Measurements from ENCODE around the gene CD96. TPM values are rescaled to one million over a fixed set of nuclear protein-coding genes. Genes with fewer than 3 reads are reported as not detected.

CD96 gene
- total and polyA plus RNA-seq, 9 donors = 0.13 to 3.0 (median 0.72) TPM

GRCh38 chr3:111605493-111605892 is 63.5 kb downstream of the CD96 start:
- DNase-seq = no peak
- intact Hi-C loops (cut with DNase I) = no loop called here
- Histone ChIP-seq H3K4me1 (ENCODE audit: insufficient read depth) (no peaks in the 10 kb centered on the region), H3K27ac (no peak overlapping the region), H3K4me3 (no peak overlapping the region), H3K27me3 (no peaks in the 10 kb centered on the region), H3K36me3 (no peaks in the 10 kb centered on the region), H3K9me3 (no peaks in the 10 kb centered on the region)
- TF ChIP-seq EP300 (IDR thresholded peaks at IDR 0.05) = no peak
- TF ChIP-seq CTCF (IDR thresholded peaks at IDR 0.05) = no peak
- no peak for TF ChIP-seq POLR2A (IDR thresholded peaks at IDR 0.05)
- 78 to 87% (median 85%) methylated on average over 2 of the region's 2 CpGs for WGBS, 3 donors

GRCh38 chr3:111607240-111607920 is 65.4 kb downstream of the CD96 start:
- intact Hi-C loops (cut with DNase I) = no loop called here
- DNase-seq = no peak
- WGBS, 3 donors = 84 to 87% (median 86%) methylated on average over 3 of the region's 3 CpGs
- Histone ChIP-seq H3K9me3 (no peaks in the 10 kb centered on the region), H3K4me1 (ENCODE audit: insufficient read depth) (no peaks in the 10 kb centered on the region), H3K27me3 (no peaks in the 10 kb centered on the region), H3K4me3 (no peak overlapping the region), H3K36me3 (no peaks in the 10 kb centered on the region), H3K27ac (no peak overlapping the region)
- no peak for TF ChIP-seq EP300 (IDR thresholded peaks at IDR 0.05)
- TF ChIP-seq CTCF (IDR thresholded peaks at IDR 0.05) = no peak
- TF ChIP-seq POLR2A (IDR thresholded peaks at IDR 0.05) = no peak

GRCh38 chr3:111608383-111608782 is 66.4 kb downstream of the CD96 start:
- Histone ChIP-seq H3K4me3 (no peak overlapping the region), H3K4me1 (ENCODE audit: insufficient read depth) (no peaks in the 10 kb centered on the region), H3K9me3 (no peaks in the 10 kb centered on the region), H3K36me3 (no peaks in the 10 kb centered on the region), H3K27me3 (no peaks in the 10 kb centered on the region), H3K27ac (no peak overlapping the region)
- WGBS, 3 donors = 85 to 96% (median 91%) methylated on average over 2 of the region's 2 CpGs
- TF ChIP-seq CTCF (IDR thresholded peaks at IDR 0.05) = no peak
- TF ChIP-seq POLR2A (IDR thresholded peaks at IDR 0.05) = no peak
- no peak for TF ChIP-seq EP300 (IDR thresholded peaks at IDR 0.05)
- intact Hi-C loops (cut with DNase I) = no loop called here
- DNase-seq = no peak

- H3K27me3 ChIP-seq = no peaks in the 10 kb centered on the region
- no peak overlapping the region for H3K4me3 ChIP-seq
- WGBS, 3 donors = 78 to 84% (median 81%) methylated on average over 2 of the region's 2 CpGs
- H3K36me3 ChIP-seq = no peaks in the 10 kb centered on the region
- H3K27ac ChIP-seq = no peak overlapping the region
- intact Hi-C loops (cut with DNase I) = no loop called here
- no peaks in the 10 kb centered on the region for H3K4me1 ChIP-seq (ENCODE audit: insufficient read depth)
- DNase-seq = no peak
- H3K9me3 ChIP-seq = no peaks in the 10 kb centered on the region
- TF ChIP-seq CTCF (IDR thresholded peaks at IDR 0.05) = no peak
- no peak for TF ChIP-seq POLR2A (IDR thresholded peaks at IDR 0.05)
- TF ChIP-seq EP300 (IDR thresholded peaks at IDR 0.05) = no peak
These were observed 67.7 kb downstream of the CD96 start for GRCh38 chr3:111609700-111610099.

Data from ovary (tissue), 9 donors.